Astrocyte of the hippocampus (primary cell): Measurements from ENCODE around the gene KDELR1.

Source experiments
- DNase-seq: peaks from one replicate; pipeline ENCODE4 v3.0.0; 2011; ENCODE audit warnings: low read depth, low spot score

KDELR1 gene

DNA sequence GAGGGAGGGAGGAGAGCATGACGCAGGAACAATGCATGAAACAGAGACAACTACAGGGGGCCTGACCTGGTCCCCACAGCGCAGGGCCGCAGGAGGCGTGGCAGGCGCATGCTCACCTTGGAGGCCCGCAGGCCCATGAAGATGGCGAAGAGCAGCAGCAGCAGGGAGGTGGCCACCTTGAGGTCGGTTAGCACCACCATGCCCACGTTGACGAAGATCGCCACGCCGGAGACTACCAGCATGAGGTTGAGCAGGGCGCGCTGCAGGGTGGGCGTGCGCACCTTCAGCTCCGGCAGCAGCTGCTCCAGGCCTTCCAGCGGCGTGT lies 49.0 kb downstream of the KDELR1 start:
- DNase-seq, result no peak

DNA sequence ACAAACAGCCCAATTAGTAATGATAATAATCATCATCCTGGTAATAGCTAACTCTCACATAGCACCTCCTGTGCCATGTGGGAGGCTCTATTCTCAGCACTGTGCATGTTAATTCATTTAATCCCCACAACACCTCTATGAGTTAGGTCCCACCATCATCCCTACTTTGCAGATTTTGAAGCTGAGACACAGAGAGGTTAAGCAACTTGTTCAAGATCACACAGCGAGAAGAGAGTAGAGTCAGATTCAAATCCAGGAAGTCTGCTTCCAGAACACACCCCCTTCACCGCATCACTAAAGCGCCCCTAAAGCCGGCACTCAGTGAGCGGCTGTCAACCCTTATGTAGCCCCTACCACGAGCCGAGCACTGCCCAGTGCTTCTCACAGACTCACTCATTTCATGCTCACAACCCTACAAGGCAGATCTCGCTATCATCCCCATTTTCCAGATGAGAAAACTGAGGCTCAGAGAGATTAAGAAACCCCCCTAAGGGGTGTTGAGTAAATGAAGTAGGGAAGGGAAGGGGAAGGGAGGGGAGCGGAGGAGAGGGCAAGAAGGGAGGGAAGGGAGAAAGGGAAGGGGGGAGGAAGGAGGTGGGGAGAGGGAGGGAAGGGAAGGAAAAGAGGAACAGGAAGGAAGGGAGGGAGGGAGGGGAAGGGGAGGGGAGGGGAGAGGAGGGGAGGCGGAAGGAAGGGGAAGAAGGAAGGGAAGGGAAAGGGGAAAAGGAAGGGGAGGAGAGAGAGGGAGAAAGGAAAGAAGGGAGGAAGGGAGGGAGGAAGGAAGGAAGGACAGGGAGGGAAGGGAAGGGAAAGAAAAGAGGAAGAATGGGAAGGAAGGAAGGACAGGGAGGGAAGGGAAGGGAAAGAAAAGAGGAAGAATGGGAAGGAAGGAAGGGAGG lies 49.6 kb downstream of the KDELR1 start:
- no peak for DNase-seq

DNA sequence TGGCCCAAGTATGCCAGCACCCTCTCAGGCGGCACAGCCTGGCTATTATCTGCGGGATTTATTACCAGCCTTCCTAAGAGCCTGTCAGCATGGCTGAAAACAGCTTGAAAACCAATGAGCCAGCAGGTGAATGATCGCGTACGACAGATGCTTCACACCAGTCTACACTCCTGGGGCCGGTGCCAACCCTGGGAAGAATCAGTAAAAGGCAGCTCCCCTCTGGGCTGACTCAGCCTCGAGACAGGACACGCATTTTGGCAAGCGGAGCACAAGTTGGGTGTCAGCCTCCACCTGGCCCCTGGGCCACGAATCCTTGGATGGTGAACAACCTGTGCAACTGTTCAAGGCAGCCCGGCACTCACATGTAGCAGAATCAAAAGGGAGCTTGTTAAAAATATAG lies 50.4 kb downstream of the KDELR1 start:
- peak; percentile 61 for DNase-seq

DNA sequence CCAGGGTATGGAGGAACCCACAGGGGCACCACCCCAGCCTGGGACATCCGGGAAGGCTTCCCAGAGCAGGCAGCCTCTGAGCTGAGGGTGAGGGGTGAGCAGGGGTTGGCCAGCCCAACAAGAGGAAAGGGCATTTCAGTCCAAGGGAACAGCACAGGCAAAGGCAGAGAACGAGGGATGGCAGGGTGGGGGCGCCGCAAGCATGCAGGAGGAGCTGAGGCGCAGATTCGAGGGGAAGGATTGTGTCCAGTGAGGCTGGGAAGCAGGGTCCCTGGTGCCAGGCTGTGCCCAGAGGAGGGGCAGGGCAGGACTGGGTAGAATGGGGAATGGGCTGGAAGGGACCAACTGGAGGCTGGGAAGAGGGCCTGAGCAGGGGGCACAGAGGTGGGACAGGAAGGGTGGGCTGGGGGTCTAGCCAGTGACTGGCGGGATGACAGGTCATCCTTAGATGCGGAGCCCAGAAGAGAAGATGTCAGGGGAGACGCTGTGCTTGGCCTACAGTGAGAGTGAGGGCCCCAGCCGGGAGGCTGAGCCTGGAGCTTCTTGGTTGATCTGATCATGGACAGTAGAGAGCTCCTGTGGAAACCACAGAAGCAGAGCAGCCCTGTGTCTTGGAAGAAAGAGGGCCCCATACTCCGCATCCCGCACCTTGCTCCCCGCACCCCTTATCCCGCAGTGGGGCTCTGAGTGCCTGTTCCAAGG lies 52.4 kb downstream of the KDELR1 start:
- no peak for DNase-seq

DNA sequence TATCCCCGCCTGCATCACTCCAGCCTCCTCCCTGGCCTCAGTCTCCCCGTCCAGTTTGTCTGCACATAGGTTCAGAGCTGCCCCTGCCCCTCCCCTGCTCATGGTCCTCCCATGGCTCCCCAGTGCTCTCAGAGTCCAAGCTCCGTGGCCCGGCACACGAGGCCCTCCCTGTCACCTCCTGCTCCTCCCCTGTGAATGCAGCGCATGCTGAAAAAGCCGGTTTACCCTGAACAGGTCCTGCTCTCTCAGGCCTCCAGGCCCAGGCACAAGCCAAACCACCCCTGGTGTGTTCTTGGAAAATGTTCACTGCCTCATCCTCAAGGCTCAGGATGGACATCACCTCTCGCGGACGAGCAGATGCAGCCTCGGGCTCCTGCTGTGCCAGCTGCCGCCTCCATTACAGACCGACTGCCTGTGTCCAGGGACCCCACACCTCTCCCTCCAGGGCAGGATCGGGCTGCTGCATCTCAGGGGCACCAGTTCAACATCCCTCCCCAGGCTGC lies 53.0 kb downstream of the KDELR1 start:
- DNase-seq, result no peak

DNA sequence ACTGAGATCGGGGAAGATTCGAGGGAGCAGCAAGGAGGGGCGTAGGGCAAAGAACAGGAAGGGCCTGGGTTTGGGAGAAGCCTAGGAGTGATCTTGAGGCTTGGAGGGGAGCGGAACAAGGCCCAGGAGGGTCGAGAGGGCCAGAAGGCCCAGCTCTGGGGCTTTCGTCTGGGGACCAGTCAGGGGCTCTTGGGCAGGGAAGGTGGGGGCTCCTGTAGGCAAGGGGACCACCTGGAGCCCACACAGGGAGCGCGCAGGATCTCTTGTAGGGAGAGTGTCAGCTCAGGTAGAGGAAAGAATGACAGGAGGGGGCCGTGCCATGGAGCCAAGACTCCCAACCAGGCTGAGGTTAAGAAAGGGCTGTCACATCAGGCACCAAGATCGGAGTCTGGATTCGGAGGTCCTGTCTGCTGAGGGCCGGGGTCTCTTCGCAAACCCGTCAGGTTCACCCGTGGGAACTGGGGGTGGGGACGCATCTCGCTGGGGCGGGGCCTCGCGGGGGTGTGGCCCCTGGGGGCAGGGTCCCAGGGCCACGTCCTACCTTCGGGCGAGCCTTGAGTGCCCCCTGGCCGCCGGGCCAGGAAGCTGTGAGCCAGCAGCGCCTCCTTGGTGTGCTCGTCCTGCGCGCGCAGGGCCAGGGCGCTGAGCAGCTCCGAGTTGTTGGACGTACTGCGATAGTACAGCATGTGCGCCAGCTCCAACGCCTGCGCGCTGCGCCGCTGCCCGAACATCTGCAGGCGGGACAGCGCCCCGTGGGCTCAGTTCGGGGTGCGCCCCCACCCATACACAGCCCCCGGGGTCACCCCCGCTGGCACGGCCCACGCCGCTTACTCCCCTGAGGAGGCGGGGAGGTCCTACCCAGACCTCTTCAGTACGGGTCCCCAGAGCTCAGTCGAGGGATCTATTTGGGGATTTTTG lies 57.6 kb downstream of the KDELR1 start:
- peak; percentile 95 for DNase-seq

DNA sequence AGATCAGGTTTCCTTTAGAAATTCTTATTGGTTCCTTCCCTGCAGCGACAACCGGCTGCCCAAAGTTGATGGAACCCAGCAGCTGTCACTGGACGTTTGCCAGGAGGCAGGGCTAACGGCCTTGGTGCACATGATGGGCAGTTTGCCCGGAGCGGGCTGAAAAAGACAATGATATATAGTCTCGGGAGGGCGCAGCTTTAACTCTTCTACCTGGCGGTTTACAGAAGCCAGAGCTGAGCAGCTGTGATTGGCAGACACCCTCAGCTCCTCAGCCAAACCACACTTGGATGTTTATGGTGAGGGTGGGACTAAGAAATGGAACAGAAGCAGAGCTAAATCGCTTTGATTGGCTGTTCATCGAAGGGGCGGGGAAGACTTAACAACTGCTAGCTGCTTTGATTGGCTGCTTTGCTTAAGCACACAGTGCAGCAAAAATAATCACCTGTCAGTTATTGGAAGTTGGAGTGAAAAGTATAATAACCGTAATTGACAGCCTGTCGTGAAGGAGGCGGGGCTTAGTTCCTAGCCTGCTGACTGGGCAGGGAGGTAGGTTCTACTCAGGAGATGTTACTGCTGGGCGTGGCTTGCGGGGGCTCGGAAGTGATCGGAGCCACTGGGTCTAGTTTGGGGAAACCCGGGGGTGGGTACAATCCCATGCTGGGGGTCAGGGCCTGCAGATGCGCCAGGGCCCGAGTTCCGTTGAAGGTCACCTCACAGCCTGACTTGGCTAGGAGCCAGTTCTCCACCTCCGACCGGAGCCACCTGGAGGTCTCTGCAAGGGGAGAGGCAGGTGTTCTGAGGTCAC lies 58.5 kb downstream of the KDELR1 start:
- peak; percentile 96 for DNase-seq
